CD4-positive, alpha-beta T cell treated with Interleukin-1 beta for 1 hour (primary cell): Measurements from ENCODE around the gene AIG1.

Experiments used
- DNase-seq, 2 donors: peaks; one replicate each; pipeline ENCODE4 v3.0.0-alpha.2; 2020 to 2022

AIG1 gene

DNA sequence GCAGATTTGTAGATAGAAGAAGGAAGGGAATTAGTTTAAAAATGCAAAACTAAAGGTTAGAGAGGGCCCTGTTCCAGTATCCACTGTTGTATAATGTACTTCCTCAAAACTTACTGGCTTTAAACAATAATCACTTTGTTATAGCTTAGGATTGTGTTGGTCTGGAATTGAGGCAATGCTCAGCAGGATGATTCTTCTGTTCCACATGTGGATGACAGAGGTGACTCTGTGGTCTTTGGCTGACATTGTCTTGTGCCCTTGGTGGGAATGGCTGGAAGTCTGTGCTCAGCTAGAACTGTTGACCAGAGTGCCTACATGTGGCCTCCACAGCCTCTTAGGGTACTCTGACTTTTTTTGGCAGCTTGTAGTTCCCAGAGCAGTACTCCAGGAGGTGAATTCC is 143.4 kb downstream of the AIG1 start:
- DNase-seq = no peak

DNA sequence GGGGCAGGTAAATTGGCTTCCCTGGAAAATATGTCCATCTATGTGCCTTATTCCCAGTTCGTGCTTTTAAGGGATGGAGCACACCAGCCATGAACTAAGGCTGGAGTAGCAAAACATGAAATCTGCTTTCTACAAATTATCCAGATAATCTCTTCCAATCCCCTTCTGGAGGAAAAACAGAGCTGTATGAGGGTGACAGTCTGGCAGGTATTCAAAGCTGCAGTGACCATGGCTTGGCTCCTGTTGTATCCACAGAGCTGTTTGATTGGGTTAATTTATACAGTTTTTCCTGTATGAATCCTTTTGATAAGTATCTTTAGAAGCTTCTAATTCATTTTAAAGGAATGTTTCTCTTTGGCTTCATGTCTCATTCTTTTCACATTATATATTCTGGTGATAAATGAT is 144.4 kb downstream of the AIG1 start:
- DNase-seq = no peak

DNA sequence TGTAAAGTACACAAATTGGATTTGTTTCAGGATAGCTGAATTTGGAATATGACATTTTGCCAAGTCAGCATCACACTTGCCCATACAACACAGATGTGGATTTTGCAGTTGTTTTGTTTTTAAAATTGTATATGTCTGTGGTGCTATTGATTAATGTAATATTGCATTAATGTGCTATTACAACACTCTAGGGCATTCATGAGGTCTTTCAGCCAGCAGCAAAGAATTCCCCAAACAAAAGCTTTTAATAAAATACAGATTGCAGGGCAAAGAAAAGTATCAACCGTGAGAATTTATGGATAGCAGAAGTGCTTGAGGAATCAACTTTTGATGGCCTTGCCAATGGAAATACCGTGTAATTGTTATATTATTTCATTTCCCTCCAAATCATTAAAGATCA is 144.9 kb downstream of the AIG1 start:
- no peak for DNase-seq

DNA sequence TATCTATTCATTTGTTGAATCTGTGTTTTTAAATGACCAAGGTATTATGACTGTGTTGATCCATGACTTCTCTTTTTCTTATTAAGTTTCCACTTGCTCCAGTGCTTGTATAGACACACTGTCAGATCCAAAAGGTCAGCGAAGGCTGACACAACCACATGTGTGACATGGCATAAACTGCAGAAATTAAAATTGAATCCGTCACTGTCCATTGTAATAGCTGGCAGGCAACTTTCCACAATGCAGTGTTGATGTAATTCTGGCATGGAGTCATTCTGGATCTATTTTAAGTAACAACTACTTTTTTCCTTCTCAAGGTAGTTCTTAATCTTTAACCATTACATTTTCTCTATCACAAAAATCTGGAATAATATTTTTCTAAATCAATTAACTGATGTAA is 145.3 kb downstream of the AIG1 start:
- no peak for DNase-seq

DNA sequence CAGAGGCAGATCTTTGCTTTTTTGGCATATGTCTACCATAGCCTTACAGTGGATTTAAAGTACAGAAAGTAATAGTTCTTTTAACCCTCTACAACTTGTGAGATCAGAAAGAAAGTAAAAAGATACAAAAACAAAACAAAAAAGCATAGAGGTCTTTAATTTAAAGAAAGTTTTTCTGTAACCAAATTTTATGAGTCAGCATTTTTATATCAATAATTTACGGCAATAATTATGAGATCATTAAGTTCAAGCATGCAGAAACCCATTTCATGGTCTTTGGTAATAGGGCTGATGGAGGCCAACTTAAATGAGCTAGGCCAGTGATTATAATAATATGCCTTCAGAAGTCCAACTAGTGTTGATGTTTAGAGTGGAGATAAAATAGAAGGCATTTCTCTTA is 145.9 kb downstream of the AIG1 start:
- DNase-seq = no peak

DNA sequence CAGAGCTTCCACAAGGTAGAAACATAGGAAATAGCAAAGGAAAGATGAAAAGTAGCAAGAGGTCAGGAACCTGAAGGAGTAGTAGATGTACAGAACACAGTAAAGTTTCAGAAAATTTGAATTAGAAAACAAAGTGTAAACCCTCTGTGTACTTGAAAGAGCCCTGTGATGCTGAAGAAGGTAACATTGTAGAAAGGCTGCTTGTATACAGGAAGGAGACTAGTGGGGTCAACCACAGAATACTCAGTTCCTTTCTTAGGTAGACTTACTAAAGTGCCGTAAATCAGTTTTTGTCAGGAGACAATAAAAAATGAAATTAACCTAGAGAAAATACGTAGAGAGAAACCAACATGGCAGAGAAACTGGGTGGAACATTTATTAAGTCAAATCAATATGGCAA is 149.7 kb downstream of the AIG1 start:
- DNase-seq = no peak

DNA sequence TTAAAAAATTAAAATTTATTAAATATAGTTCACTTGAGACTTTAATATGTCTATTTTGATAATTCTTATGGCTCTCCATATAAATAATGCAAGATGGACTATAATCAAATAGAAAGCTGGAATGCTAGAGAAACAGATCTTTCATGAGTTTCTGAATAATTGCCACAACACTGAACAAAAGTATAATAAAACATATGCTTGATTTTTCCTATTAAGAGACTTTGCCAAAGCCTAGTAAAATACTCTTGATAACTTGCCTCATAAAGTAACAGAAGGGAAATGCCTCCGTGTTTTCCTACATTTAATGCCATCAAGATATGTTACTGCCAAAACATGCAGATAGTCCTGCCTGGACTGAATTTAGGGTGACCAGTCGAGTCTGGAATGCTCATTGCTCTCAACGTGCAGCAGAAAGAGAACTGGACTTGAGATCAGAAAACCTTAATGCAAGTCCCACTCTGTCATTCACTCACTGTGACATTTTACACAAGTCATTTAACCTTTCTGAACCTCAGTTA is 153.2 kb downstream of the AIG1 start:
- no peak for DNase-seq

DNA sequence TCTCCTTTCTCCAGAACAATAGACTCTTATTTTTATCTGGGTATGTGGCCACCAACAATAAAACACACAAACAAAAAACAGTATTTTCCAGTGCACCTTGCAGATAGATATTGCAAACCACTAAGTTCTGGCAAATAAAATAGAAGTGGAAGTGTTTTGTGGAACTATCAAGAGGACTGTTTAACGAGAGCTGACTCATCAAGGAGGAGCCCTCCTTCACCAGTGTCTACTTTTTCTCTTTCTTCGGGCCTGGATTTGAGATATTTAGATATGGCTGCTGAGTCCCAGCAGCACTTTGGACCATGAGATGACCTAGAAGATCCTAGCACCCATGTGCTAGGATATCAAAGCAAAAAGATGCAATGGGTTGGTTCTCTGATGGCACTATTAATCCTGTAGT is 154.7 kb downstream of the AIG1 start:
- DNase-seq = no peak

DNA sequence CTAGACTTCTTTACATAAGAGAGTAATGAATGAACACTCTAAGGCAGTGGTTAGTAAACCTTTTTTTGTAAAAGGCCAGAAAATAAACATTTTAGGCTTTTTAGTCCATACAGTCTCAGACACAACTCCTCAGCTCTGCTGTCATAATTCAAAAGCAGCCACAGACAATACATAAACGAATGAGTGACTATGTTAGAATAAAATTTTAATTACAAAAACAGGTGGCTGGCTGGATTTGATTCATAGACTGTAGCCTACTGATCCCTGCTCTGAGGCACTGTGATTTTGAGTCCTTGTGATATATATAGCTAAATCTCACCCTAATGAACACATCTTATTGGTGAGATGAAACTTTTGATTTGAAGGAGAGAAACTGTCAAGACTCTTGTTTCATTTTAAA is 155.1 kb downstream of the AIG1 start:
- DNase-seq = no peak

DNA sequence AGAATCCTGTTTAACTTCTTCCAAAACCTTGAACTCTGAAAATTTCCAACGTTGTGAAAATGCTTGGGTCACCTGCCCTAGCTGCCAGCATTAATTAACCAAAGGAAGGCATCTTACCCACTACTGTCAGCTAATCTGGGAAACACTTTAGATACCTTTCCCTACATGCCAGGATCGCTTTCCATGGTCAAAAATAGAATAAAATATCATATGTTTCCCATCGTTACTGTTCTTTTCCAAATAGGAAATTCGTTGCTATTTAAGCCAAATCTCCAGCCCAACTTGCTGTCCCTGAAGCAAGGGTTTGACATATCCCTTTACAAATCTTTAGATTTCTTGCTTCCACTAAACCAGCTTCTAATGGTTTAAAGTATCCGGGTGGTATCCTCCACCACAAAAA is 157.5 kb downstream of the AIG1 start:
- no peak for DNase-seq

DNA sequence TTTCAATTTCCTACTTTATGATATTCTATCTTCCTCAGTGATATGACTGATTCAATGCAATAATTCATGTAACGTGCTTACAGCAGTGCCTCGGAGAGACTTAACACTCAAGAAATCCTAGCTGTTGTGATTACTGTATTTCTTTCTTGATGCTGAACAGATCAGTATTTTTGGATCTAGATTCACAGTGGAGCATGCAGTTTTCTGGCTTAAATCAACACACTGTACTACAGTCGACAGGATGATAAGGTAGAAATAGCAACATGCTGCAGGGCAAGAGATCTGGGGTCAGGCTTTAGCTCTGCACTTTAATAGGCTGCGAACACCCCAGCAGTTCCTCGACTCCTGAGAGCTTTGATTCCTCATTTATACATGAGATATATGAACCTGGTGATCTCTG is 161.0 kb downstream of the AIG1 start:
- no peak for DNase-seq

DNA sequence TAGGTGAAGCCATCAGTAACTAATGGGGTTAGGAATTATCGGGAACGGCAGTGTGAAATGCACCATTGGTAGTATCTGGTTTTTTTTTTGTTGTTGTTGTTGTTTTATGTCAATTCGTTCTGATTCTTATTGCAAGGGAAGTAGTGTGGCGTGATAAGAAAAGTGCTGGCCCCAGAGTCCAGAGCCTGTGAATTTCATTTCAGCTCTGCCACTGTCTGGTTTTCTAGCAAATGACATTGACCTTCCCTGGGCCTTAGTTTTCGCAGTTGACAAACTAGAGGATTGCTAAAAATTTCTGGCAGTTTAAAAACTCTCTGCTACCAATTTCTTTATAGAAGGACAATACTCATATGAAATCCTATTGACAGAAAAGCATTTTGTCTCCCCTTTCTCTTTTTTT is 161.6 kb downstream of the AIG1 start:
- DNase-seq = no peak

DNA sequence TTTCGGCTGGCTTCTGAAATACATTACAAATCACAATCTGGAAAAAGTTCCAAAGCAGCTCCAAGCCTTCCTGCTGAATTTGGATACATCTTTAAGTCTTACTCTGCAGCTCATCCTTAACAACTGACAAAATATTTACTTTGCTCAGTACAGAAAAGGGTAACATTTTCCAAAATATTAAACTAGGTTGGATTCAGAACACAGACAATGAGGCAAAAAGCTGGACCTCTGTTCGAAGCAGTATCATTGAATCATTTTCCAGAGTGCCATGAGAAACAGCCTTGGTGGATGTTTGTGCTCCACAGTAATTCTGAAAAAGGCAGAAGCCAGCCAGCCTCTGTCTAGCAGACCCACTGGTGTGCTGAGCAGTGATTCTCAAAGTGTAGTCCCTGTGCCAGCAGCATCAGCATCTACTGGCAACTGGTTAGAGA is 162.1 kb downstream of the AIG1 start:
- DNase-seq = no peak

DNA sequence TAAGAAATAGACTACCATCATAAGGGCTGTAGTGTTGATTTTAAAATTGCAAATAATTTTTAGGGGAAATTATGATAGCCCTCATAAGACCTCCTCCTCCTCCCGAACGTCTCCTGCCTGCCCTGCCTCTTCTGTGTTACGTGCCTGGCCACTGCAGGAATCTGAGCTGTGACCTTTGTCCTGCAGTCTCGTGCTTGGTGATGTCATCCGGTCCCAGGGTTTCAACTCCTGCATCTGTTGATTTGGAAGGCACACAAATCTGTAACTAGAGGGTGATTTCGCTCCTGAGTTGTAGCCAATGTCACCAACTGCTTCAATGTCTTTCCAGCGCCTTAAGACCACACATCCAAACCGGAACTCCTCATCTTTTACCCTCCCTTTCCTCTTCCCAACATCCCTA is 163.2 kb downstream of the AIG1 start:
- DNase-seq = no peak

DNA sequence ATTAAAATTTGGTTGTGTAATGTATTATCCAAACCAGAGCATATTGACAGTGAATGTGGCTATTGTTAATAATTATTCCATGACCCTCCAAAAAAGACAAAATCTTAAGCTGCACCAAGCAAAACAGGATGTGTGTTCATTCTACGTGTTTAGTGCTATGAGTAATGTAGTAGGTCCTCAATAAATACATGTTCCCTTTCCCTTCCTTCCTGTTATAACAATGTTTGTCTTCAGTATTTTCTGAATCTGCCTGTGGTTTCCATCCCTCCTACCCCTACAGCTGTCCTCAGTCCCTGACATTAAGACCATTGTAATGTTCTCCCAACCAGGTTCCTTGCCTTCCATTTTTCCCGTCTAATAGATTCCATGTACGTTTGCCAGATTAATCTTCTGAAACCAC is 163.8 kb downstream of the AIG1 start:
- no peak for DNase-seq

DNA sequence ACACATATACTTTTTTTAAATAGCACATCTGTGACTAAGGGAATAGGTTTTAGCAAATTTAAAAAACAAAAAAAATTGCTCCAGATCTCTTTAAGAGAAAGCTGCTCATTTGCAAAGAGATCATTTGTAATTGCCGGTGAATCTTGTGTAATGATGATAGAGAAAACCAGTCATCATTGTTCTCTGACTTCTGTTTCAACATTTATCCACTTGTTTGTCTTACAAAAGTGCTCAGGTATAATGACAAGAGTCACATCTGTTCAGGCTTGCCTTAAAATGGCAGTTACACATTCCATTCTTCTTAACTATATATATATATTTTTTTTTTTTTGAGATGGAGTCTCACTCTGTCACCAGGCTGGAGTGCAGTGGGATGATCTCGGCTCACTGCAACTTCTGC is 165.2 kb downstream of the AIG1 start:
- no peak for DNase-seq

DNA sequence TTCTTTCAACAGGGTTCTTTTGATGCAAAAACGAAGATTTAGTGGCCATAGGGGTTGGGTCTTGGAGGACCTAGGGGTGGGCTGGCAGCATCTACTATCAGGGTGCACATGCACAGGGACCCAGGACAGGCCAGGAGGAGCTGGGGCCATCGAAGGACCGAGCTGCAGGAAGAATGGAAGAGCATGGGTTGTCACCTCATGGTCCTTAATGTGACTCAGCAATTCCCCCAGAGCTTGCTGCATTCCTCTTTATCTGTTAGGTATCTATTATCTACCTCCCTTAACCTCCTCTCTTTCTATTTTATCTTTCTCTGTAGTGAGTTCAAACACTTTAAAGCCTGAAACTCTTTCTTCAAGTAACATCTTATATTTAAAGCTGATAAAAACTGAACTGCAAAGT is 167.0 kb downstream of the AIG1 start:
- DNase-seq = no peak

DNA sequence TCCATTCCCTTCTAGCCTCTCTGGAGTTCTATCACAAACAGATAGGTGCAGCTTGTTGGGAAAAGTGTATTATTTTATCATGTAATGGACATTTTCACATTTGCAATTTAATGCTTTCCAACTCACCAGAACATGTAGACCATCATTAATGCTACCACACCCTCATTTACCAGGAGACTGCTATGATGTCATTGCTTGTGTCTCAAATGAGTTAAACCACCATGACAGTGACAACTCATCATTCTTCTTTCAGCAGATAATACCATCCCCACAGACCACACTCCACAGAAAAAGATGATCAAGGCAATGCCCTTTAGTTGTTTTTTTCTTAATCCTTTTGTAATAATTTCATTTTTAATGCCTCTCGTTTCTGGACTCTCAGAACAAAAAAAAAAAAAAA is 168.7 kb downstream of the AIG1 start:
- DNase-seq = no peak

DNA sequence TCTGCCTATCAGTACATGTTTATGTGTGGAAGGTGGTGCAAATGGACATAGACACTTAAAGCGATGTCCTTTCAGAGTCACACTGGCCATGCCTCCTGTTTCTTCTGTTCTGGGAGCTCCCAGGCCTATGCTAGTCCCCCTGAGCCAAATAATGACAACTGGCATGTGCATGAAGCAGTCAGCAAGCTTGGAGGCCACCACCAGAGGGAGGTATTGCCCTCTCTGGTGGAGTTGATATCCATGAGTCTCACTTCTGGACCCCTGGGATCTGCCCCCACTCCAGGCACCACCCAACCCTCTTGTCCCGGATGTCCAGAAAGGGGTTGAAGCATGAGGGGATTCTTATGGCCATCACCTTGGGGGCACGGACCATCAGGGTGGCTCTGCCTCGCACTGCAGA is 172.2 kb downstream of the AIG1 start:
- DNase-seq = peak in 1 of 2 donors; percentile 13

DNA sequence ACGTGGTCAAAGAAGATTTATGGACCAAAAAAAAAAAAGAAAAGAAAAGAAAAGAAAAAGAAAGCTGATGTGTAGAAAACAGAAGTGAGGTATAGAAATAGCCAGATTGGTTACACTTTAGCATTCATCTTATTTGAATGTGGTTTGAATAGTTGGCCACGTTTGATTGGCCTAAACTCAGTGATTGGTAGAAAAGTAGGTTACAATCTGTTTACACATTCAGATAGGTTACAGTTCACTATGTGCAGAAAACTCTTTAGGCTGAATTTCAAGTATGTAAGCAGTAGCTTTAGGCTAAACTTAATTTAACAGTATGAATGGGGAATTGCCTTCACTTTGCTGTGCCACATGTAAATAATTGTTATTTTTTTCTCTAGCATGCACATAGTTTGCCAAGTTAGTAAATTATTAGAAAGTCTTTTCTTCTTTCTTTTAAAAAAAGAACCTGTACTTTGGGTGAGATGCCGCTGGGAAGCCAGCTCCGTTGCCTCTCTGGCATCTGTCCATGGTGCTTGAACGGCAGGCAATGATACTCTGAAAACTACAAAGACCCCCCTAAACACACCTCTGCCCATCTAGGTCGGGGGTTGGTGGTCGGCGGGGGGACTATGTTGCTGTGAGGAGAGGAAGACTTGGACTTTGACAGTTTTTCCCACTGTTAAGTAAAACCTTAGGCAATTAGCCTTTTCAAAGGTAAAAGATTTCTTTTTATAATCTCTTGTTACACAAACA is 173.0 kb downstream of the AIG1 start:
- DNase-seq = no peak

DNA sequence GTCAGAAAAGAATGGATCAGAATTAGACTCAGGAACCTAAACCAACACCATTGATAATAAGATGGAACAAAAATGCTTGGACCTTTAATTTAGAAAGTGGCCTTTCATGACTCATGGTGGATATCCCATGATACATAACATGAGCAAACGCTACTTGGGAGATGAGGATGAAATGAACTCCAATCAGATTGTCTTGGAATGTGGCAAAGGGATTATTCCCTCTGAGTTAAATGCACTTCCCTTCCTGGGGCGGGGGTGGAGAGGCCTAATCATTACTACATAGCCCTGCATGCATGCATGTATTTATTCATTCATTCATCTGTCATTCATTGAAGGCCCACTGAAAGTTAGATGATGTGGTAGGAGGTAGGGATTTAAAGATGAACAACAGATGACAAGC is 174.0 kb downstream of the AIG1 start:
- DNase-seq = no peak

DNA sequence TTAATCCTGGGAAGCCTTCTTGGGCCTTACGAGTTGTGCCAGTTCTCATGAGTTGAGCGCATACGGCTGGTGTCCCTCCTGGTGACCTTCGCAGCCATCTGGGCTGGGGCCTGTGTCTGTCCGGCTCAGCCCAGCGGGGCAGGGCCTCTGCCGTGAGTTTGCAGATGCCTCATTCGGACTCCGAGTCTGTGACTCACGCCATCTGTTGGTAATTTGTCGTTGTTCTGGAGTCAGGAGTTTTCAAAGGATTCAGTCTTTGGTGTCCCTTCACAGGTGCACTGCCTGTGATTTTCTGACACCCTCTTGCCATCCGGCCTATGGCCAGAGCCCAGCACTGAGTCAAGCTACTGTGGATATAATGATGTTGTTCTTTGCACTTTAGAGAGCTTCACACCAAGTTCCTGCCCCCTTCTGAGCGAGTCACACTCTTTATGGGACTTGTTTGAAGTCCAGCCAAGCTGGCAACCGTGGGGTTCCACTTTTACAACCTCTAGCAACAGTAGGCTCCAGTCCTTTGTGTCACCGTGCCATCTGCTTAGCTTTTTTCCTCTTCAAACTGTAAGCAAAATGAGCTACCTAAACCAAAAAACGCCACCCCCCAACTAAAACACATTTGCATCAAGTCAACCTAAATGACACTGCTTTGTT is 175.6 kb downstream of the AIG1 start:
- no peak for DNase-seq

DNA sequence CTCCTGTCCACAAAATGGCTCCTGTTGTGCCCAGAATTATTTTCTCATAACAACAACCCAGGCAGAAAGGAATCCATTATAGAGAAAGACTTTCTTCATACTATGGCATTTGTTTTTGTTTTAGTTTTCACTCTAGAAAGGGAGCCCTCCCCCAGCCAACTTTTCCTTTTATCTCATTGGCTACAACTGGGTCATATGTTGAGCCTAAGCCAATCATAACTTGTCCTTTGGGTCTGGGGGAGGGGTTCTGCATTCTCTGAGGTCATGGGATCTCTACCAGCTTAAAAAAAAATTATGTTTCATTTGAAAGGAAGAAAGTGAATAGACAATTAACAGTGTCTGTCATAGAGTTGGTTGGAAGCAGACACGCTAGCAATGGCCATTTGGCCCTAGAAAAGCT is 177.6 kb downstream of the AIG1 start:
- DNase-seq = no peak

DNA sequence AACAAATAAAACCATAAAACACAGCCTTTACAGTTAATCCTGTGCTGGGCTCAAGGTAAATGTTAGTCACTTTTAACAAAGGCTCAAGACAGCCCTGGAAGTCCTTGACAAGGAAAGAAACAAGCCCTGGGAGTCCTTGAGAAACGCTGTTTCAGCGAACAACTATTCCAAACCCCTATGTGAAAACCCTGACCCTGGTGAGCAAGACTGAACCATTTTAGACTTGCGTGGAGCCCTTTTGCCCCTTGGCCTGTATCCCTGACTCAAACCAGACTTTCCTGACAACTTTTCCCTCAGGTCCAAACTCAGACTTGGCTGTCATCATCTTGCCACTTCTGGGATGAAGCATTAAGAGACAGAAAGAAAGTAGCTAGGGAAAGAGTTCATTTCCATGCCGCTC is 180.4 kb downstream of the AIG1 start:
- no peak for DNase-seq

DNA sequence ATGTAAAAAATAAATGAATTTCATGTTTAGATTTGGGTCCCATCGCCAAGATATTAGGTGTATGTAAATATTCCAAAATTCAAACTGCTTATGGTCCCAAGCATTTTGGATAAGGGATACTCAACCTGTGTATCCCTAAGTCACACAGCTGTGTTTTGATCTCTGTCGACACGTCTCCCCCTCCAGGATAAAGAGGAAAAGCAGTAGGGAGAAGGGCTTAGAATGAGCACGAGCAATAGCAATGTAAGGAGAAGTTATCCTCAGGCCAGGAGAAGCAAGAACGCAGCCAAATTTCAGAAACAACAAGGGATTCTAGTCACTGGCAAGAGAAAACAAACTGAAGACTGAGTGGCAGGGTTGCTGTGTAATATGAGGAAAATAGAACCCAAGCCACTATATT is 181.2 kb downstream of the AIG1 start:
- no peak for DNase-seq
